ENCODE results near the gene HLA-E.
"Not testable (repeated sequence)": the region's sequence is repeated elsewhere in the genome, so short reads cannot be mapped to it uniquely, and the experiment has no call there.

DNA sequence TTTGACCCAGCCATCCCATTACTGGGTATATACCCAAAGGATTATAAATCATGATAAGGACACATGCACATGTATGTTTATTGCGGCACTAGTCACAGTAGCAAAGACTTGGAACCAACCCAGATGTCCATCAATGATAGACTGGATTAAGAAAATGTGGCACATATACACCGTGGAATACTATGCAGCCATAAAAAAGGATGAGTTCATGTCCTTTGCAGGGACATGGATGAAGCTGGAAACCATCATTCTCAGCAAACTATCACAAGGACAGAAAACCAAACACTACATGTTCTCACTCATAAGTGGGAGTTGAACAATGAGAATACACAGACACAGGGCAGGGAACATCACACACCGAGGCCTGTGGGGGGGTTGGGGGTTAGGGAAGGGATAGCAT lies 37.1 kb downstream of the HLA-E start:
- TF ChIP-seq YY1 (IDR thresholded peaks at IDR 0.05; ENCODE audit: insufficient read depth, insufficient read length); ZNF274 (IDR thresholded peaks at IDR 0.05; ENCODE audit: low read depth, low read length); SUZ12 (IDR thresholded peaks at IDR 0.05; ENCODE audit: extremely low read depth, insufficient read depth, insufficient read length): not testable (repeated sequence)
